Spleen (tissue), 7 donors: ENCODE measurements around the gene CASP5.

Source experiments
- POLR2A ChIP-seq, 3 donors: fragments of 450-650 bp; IDR thresholded peaks; one replicate each; pipeline ENCODE4 v1.5.1; 2017; ENCODE audit warnings: antibody characterized with exemption in 3 of 3, mild to moderate bottlenecking in 1 of 3
- POLR2AphosphoS5 ChIP-seq, 3 donors: sonication (generic); formaldehyde crosslinking; IDR thresholded peaks; one replicate each; pipeline ENCODE4 v1.5.1; 2017; ENCODE audit warnings: antibody characterized with exemption in 3 of 3
- TF ChIP-seq, protein P1 (sequence below), 11 experiments: fragments of 200-600 bp in 7 of 11; fragments of 450-650 bp in 4 of 11; sonication (generic) in 4 of 11; IDR thresholded peaks in 8 of 11; conservative IDR thresholded peaks in 3 of 11; 1 replicate in 7 of 11; 2 replicates in 4 of 11; pipeline versions ENCODE4 v1.4.0 to v1.8.0; 2016 to 2021; ENCODE audit warnings: antibody characterized with exemption in 11 of 11, inconsistent platforms in 4 of 11, mild to moderate bottlenecking in 1 of 11
- donor health status: DM: no; HTN: no; CAD: no; lungs with moderate emphysema.
- donor health status: DM: no; HTN: no; CAD: no.
- donor health status: DM: no; HTN: no; CAD: no.

- TF ChIP-seq, protein P1, sequence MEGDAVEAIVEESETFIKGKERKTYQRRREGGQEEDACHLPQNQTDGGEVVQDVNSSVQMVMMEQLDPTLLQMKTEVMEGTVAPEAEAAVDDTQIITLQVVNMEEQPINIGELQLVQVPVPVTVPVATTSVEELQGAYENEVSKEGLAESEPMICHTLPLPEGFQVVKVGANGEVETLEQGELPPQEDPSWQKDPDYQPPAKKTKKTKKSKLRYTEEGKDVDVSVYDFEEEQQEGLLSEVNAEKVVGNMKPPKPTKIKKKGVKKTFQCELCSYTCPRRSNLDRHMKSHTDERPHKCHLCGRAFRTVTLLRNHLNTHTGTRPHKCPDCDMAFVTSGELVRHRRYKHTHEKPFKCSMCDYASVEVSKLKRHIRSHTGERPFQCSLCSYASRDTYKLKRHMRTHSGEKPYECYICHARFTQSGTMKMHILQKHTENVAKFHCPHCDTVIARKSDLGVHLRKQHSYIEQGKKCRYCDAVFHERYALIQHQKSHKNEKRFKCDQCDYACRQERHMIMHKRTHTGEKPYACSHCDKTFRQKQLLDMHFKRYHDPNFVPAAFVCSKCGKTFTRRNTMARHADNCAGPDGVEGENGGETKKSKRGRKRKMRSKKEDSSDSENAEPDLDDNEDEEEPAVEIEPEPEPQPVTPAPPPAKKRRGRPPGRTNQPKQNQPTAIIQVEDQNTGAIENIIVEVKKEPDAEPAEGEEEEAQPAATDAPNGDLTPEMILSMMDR (IDR thresholded peaks at IDR 0.05 in 8 of 11, conservative IDR thresholded peaks at IDR 0.05 in 3 of 11), result no peak
- no peak for TF ChIP-seq POLR2A (IDR thresholded peaks at IDR 0.05)
- no peak for TF ChIP-seq POLR2AphosphoS5 (IDR thresholded peaks at IDR 0.05)
Observed at GRCh38 chr11:104957280-104957679, 65.7 kb downstream of the CASP5 start.
